Measurements from ENCODE around the gene ROGDI. TPM values are rescaled to one million over a fixed set of nuclear protein-coding genes. Genes with fewer than 3 reads are reported as not detected.

Gene ROGDI
- total and polyA plus RNA-seq, 3 donors from 2014 or later, result 27.3 to 37.0 (median 30.0) TPM

- 27 to 41% methylated on average over 17 of the region's 17 CpGs for WGBS, 2 donors
- Histone ChIP-seq H3K4me1 (peaks cover 19% of the 10 kb centered on the region), H3K9me3 (no peaks in the 10 kb centered on the region), H3K36me3 (ENCODE audit: low read depth, missing control alignments) (no peaks in the 10 kb centered on the region), H3K27me3 (no peaks in the 10 kb centered on the region), H3K4me3 (peak overlapping the region; percentile 55 to 99), H3K27ac (peak overlapping the region; percentile 61 to 96)
- intact Hi-C loops (cut with DNase I; ENCODE audit: low total_unique reads), result loop anchor here (10.0 kb wide), 1 partner anchor 163 kb away; no protein-coding TSS in a partner anchor
- TF ChIP-seq CTCF (IDR thresholded peaks at IDR 0.05) (no peak), POLR2A (IDR thresholded peaks at IDR 0.05) (no peak)
- DNase-seq, result peak; percentile 52
Measured at GRCh38 chr16:4767872-4768548, 34.4 kb downstream of the ROGDI start.

GRCh38 chr16:4766875-4767628 lies 35.4 kb downstream of the ROGDI start, which contains the start of gene ZNF500:
Gene ZNF500 (minus strand): TSS chr16:4767162. CDS start chr16:4765978, 1,184 bp downstream.
- H3K27me3 ChIP-seq, result no peaks in the 10 kb centered on the region
- intact Hi-C loops (cut with DNase I; ENCODE audit: low total_unique reads), result loop anchor here (10.0 kb wide), 1 partner anchor 162 kb away; no protein-coding TSS in a partner anchor
- peak within 1 kb of the TSS; percentile 94 to 99 for H3K4me3 ChIP-seq
- 3 to 5% methylated on average over 18 to 63 of the region's 72 CpGs for WGBS, 2 donors
- DNase-seq, result peak; percentile 99
- peaks cover 19% of the 10 kb centered on the region for H3K4me1 ChIP-seq
- TF ChIP-seq POLR2A (IDR thresholded peaks at IDR 0.05), result no peak
- TF ChIP-seq CTCF (IDR thresholded peaks at IDR 0.05), result no peak
- no peaks in the 10 kb centered on the region for H3K36me3 ChIP-seq (ENCODE audit: low read depth, missing control alignments)
- peak within 1 kb of the TSS; percentile 87 to 96 for H3K27ac ChIP-seq
- no peaks in the 10 kb centered on the region for H3K9me3 ChIP-seq

GRCh38 chr16:4765511-4766474 lies 36.6 kb downstream of the ROGDI start:
- Histone ChIP-seq H3K4me3 (peak overlapping the region; percentile 94 to 99), H3K4me1 (peaks cover 19% of the 10 kb centered on the region), H3K27ac (no peak overlapping the region), H3K9me3 (no peaks in the 10 kb centered on the region), H3K36me3 (ENCODE audit: low read depth, missing control alignments) (no peaks in the 10 kb centered on the region), H3K27me3 (no peaks in the 10 kb centered on the region)
- TF ChIP-seq POLR2A (IDR thresholded peaks at IDR 0.05) (no peak), CTCF (IDR thresholded peaks at IDR 0.05) (no peak)
- DNase-seq, result no peak
- intact Hi-C loops (cut with DNase I; ENCODE audit: low total_unique reads), result loop anchor here (10.0 kb wide), 1 partner anchor 161 kb away; no protein-coding TSS in a partner anchor
- WGBS, 2 donors, result 26 to 59% methylated on average over 7 to 26 of the region's 26 CpGs

- Histone ChIP-seq H3K36me3 (ENCODE audit: low read depth, missing control alignments) (no peaks in the 10 kb centered on the region), H3K9me3 (no peaks in the 10 kb centered on the region), H3K4me3 (no peak overlapping the region), H3K27me3 (no peaks in the 10 kb centered on the region), H3K4me1 (peaks cover 19% of the 10 kb centered on the region), H3K27ac (no peak overlapping the region)
- no peak for DNase-seq
- TF ChIP-seq POLR2A (IDR thresholded peaks at IDR 0.05) (no peak), CTCF (IDR thresholded peaks at IDR 0.05) (no peak)
- intact Hi-C loops (cut with DNase I; ENCODE audit: low total_unique reads), result loop anchor here (10.0 kb wide), 1 partner anchor 159 kb away; no protein-coding TSS in a partner anchor
- WGBS, 2 donors, result 90% methylated on average over 4 to 7 of the region's 7 CpGs
Measured at GRCh38 chr16:4763791-4764190, 38.6 kb downstream of the ROGDI start.
